Naive thymus-derived CD8-positive, alpha-beta T cell (primary cell): ENCODE data around the gene RTN1. TPM values are rescaled to one million over a fixed set of nuclear protein-coding genes. Genes with fewer than 3 reads are reported as not detected.

Source experiments
- ATAC-seq, 2 donors: fragments of 150-1000 bp; cut with Tn5 transposase in 1 of 2; sonication (Bioruptor Pico), chemical (Tn5 transposase) in 1 of 2; 1 replicate in 1 of 2; 2 replicates in 1 of 2; pipeline ENCODE4 v1.10.0; 2021; ENCODE audit warnings: mild to moderate bottlenecking in 2 of 2, moderate library complexity in 2 of 2
- POLR2A ChIA-PET: fragments of 350-600 bp; sonication (Branson Sonifier 250); formaldehyde crosslinking; loops from one replicate; lab custom pipeline; 2021; ENCODE audit warnings: antibody characterized with exemption; lab: Charles Lee
- DNase-seq, 10 donors: peaks; one replicate each; pipeline versions ENCODE4 v3.0.0 to v3.0.0-alpha.2; 2020 to 2022
- H3K27ac Mint-ChIP-seq, 10 donors: one replicate each; pipeline ENCODE4 v1.8.0; 2020 to 2022; ENCODE audit warnings: mild to moderate bottlenecking in 10 of 10, mixed read lengths in 10 of 10, moderate library complexity in 4 of 10, inconsistent platforms in 1 of 10
- H3K27me3 Mint-ChIP-seq, 5 donors: one replicate each; pipeline ENCODE4 v1.8.0; 2021 to 2022; ENCODE audit warnings: mixed read lengths in 5 of 5
- H3K36me3 Mint-ChIP-seq, 3 donors: one replicate each; pipeline ENCODE4 v1.8.0; 2020 to 2022; ENCODE audit warnings: mixed read lengths in 3 of 3, mild to moderate bottlenecking in 2 of 3, inconsistent platforms in 1 of 3
- H3K4me1 Mint-ChIP-seq, 4 donors: one replicate each; pipeline ENCODE4 v1.8.0; 2021 to 2022; ENCODE audit warnings: mixed read lengths in 4 of 4
- H3K4me3 Mint-ChIP-seq, 10 donors: one replicate each; pipeline ENCODE4 v1.8.0; 2020 to 2022; ENCODE audit warnings: mild to moderate bottlenecking in 10 of 10, mixed read lengths in 10 of 10, moderate library complexity in 6 of 10, inconsistent platforms in 1 of 10
- H3K9me3 Mint-ChIP-seq, 9 donors: one replicate each; pipeline ENCODE4 v1.8.0; 2020 to 2022; ENCODE audit warnings: mixed read lengths in 9 of 9, mild to moderate bottlenecking in 3 of 9, inconsistent platforms in 1 of 9, moderate library complexity in 1 of 9
- polyA plus RNA-seq, 3 donors: library from polyadenylated mRNA; unstranded; fragments of 300-500 nt; fragmentation: Illumina TruSeq; gene quantifications; one replicate each; pipeline ENCODE4 v1.2.3, GENCODE V29; 2021
- total RNA-seq, 8 experiments: library from RNA in 2 of 8; stranded (reverse) in 2 of 8; gene quantifications; one replicate each; pipeline ENCODE4 v1.2.3 and lab custom pipeline; 2021 to 2026

Gene RTN1
- total and polyA plus RNA-seq, 5 experiments from 2014 or later = 0.10 TPM; not detected in 4

DNA sequence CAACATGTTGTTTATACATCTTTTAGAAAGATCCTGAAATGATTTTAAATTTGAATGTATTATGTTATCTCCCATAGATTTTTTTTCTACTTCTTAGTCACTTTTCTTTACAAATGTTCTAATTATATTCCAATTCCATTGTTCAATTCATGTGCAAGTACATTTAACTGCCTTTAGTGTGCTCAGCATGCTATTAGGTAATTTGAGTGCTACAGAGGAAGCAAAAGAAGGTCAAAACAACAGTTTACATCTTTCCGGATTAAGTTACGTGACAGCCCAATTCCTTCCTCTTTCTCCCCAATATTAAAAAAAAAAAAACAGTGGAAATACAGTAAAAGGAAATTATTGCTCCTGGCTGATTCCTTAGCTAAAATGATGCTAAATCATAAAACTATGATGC, 98.3 kb downstream of the RTN1 start:
- no peak for ATAC-seq
- Mint-ChIP-seq H3K36me3 (no peaks in the 10 kb centered on the region), H3K4me1 (no peaks in the 10 kb centered on the region), H3K9me3 (no peaks in the 10 kb centered on the region), H3K27ac (no peak overlapping the region), H3K27me3 (peaks cover 0 to 9% (median 4%) of the 10 kb centered on the region in 5 donors), H3K4me3 (no peak overlapping the region)
- POLR2A ChIA-PET = no interaction called here
- DNase-seq = no peak

DNA sequence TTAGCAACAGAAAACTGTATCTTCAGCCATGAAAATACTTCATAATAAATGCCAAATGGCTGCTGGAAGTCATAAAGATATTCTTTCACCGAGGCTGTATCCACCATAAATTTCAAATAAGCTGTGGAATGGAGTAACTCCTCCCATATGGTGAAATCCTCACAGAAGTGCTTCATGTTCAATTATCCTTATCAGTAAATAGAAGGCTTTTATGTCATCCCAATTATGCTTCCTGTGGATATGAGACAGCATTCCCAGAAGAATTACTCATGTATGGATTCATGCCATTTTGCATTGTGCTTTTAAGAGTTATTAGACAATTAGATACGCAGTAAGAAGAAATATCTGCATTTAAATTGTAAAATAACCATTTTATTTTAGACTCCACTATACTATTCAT, 99.0 kb downstream of the RTN1 start:
- Mint-ChIP-seq H3K4me1 (no peaks in the 10 kb centered on the region), H3K27me3 (peaks cover 0 to 15% (median 4%) of the 10 kb centered on the region in 5 donors), H3K4me3 (no peak overlapping the region), H3K36me3 (no peaks in the 10 kb centered on the region), H3K9me3 (no peaks in the 10 kb centered on the region), H3K27ac (no peak overlapping the region)
- DNase-seq (no peak), ATAC-seq (no peak)
- POLR2A ChIA-PET = no interaction called here

DNA sequence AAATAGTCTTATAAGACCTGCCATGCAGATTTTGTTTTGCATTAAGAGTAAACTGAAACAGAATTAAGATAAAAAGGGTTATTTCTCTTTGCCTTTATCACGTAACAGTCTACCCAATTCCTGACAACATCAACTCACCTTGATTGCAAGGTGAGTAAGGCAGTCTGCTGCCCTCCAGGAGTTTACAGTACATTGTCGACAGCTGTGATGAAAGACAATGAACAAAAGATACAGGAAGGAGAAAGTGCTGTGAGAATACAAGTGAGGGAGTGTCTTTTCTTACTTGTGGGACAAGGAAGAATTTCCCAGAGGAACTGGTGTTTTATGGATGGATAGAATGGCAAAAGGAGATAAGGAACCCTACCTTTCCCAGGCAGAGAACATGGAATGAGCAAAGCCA, 101.0 kb downstream of the RTN1 start:
- Mint-ChIP-seq H3K27me3 (peaks cover 0 to 15% (median 3%) of the 10 kb centered on the region in 5 donors), H3K27ac (no peak overlapping the region), H3K4me1 (no peaks in the 10 kb centered on the region), H3K4me3 (no peak overlapping the region), H3K9me3 (no peaks in the 10 kb centered on the region), H3K36me3 (no peaks in the 10 kb centered on the region)
- no peak for ATAC-seq
- DNase-seq = no peak
- POLR2A ChIA-PET = no interaction called here

DNA sequence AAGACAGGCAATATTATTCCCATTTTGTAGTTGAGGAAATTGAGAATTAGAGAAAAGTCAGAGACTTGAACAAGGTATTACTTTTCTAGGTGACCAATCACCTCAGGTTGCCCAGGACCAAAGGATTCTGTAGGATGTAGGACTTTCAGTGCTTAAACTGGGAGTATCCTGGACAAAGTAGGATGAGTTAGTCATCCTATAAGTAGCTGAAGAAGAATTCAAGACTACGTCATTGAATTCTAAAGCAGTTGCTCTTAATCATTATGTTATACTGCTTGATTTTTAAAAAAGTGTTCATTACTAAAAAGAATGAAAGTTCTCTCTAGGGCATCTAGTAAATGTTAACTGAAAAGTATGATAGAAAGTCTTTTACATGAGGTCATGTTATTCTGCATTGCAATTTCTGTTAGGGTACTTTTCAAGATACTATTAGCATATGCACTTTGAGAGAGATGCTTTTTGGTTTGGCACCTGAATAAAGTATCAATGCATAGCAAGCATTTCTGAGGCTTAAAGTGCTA, 101.7 kb downstream of the RTN1 start:
- Mint-ChIP-seq H3K9me3 (no peaks in the 10 kb centered on the region), H3K36me3 (no peaks in the 10 kb centered on the region), H3K4me3 (no peak overlapping the region), H3K4me1 (no peaks in the 10 kb centered on the region), H3K27ac (no peak overlapping the region), H3K27me3 (peaks cover under 1 to 15% (median 5%) of the 10 kb centered on the region in 5 donors)
- no peak for ATAC-seq
- no peak for DNase-seq
- POLR2A ChIA-PET = no interaction called here

GRCh38 chr14:59761851-59762250, 108.7 kb downstream of the RTN1 start:
- Mint-ChIP-seq H3K27me3 (peaks cover 5 to 39% (median 10%) of the 10 kb centered on the region in 5 donors), H3K36me3 (no peaks in the 10 kb centered on the region), H3K4me1 (peaks cover 0 to 2% (median 0%) of the 10 kb centered on the region in 4 donors), H3K9me3 (peaks cover 0 to 3% (median 0%) of the 10 kb centered on the region in 9 donors), H3K4me3 (no peak overlapping the region), H3K27ac (no peak overlapping the region)
- ATAC-seq (no peak), DNase-seq (no peak)
- POLR2A ChIA-PET = no interaction called here

GRCh38 chr14:59755409-59756135, 115.0 kb downstream of the RTN1 start:
- ATAC-seq = no peak
- H3K9me3 Mint-ChIP-seq = peaks cover 0 to 3% (median 0%) of the 10 kb centered on the region in 9 donors
- POLR2A ChIA-PET = no interaction called here

DNA sequence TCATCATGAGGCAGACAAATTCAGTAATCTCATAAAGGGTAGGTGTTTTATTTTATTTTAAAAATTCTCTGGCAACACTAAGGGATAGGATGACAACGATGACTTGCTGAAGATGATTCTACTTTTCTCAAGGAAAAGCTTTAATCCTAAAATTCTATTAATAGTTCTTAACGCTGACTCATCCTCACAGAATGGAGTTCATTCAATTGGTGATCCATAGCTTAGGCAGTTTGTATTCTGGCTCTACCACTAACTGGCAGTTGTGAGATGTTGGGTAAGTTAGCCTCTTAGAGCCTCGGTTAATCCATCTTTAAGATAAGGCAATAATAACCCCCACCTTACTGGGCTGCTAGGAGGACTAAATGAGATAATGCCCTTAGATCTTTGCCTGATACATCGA, 116.3 kb downstream of the RTN1 start:
- no peaks in the 10 kb centered on the region for H3K36me3 Mint-ChIP-seq
- H3K9me3 Mint-ChIP-seq = peaks cover 0 to 3% (median 0%) of the 10 kb centered on the region in 9 donors
- DNase-seq (no peak), ATAC-seq (no peak)
- peaks cover 0 to 2% (median 0%) of the 10 kb centered on the region in 4 donors for H3K4me1 Mint-ChIP-seq
- peaks cover 4 to 23% (median 6%) of the 10 kb centered on the region in 5 donors for H3K27me3 Mint-ChIP-seq
- POLR2A ChIA-PET = no interaction called here
- no peak overlapping the region for H3K27ac Mint-ChIP-seq
- H3K4me3 Mint-ChIP-seq = no peak overlapping the region

More at GRCh38 chr14:59755409-59756135, 115.0 kb downstream of the RTN1 start:
- Mint-ChIP-seq H3K36me3 (no peaks in the 10 kb centered on the region), H3K27me3 (peaks cover 4 to 28% (median 6%) of the 10 kb centered on the region in 5 donors), H3K27ac (no peak overlapping the region), H3K4me1 (peaks cover 0 to 2% (median 0%) of the 10 kb centered on the region in 4 donors), H3K4me3 (no peak overlapping the region)
- no peak for DNase-seq

GRCh38 chr14:59753512-59753911, 117.1 kb downstream of the RTN1 start:
- Mint-ChIP-seq H3K4me3 (no peak overlapping the region), H3K27me3 (peaks cover 4 to 17% (median 6%) of the 10 kb centered on the region in 5 donors), H3K9me3 (peaks cover 0 to 3% (median 0%) of the 10 kb centered on the region in 9 donors), H3K36me3 (no peaks in the 10 kb centered on the region), H3K27ac (no peak overlapping the region), H3K4me1 (peaks cover 0 to 1% (median 0%) of the 10 kb centered on the region in 4 donors)
- POLR2A ChIA-PET = no interaction called here
- no peak for DNase-seq
- no peak for ATAC-seq

- H3K4me3 Mint-ChIP-seq = no peak overlapping the region
- POLR2A ChIA-PET = no interaction called here
- peaks cover 2 to 11% (median 3%) of the 10 kb centered on the region in 5 donors for H3K27me3 Mint-ChIP-seq
- no peak for DNase-seq
- ATAC-seq = no peak
- no peaks in the 10 kb centered on the region for H3K4me1 Mint-ChIP-seq
- H3K36me3 Mint-ChIP-seq = no peaks in the 10 kb centered on the region
- no peak overlapping the region for H3K27ac Mint-ChIP-seq
- H3K9me3 Mint-ChIP-seq = peaks cover 0 to 2% (median 0%) of the 10 kb centered on the region in 9 donors
These were observed 119.0 kb downstream of the RTN1 start for GRCh38 chr14:59751578-59751977.

DNA sequence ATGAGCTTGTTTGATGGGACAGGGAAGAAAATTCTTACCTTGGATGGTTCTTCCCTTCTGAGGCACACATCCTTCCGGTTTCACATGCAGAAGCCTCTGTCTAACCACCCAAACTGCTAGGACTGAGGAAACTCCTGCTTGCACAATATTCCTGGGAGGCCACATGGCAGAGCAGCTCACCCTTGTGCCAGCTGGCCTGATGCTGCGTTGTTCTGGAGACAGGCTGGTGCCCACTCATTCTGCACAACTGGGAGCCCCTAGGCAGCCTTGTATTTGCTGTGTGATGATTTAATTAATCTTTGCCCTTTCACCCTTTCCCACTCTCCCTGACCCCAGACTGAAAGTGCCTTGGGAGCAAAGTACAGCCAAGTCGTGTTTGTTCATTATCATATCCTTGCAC, 130.8 kb downstream of the RTN1 start:
- H3K4me1 Mint-ChIP-seq = peaks cover 0 to 2% (median 0%) of the 10 kb centered on the region in 4 donors
- POLR2A ChIA-PET = no interaction called here
- no peak overlapping the region for H3K27ac Mint-ChIP-seq
- ATAC-seq (no peak), DNase-seq (no peak)
- peaks cover 2 to 20% (median 6%) of the 10 kb centered on the region in 5 donors for H3K27me3 Mint-ChIP-seq
- H3K36me3 Mint-ChIP-seq = peaks cover 0 to 10% (median 0%) of the 10 kb centered on the region in 3 donors
- H3K9me3 Mint-ChIP-seq = peaks cover 0 to 33% (median 20%) of the 10 kb centered on the region in 9 donors
- H3K4me3 Mint-ChIP-seq = no peak overlapping the region

GRCh38 chr14:59728304-59728703, 142.3 kb downstream of the RTN1 start:
- H3K27me3 Mint-ChIP-seq = peaks cover 3 to 20% (median 6%) of the 10 kb centered on the region in 5 donors
- no peak for ATAC-seq
- H3K4me1 Mint-ChIP-seq = no peaks in the 10 kb centered on the region
- H3K36me3 Mint-ChIP-seq = no peaks in the 10 kb centered on the region
- DNase-seq = no peak
- no peak overlapping the region for H3K4me3 Mint-ChIP-seq
- no peak overlapping the region for H3K27ac Mint-ChIP-seq
- peaks cover 0 to 7% (median 0%) of the 10 kb centered on the region in 9 donors for H3K9me3 Mint-ChIP-seq
- POLR2A ChIA-PET = no interaction called here

GRCh38 chr14:59727073-59727661, 143.4 kb downstream of the RTN1 start:
- H3K9me3 Mint-ChIP-seq = peaks cover 0 to 6% (median 0%) of the 10 kb centered on the region in 9 donors
- H3K4me1 Mint-ChIP-seq = no peaks in the 10 kb centered on the region
- no peak overlapping the region for H3K27ac Mint-ChIP-seq
- POLR2A ChIA-PET = no interaction called here
- peaks cover 2 to 18% (median 7%) of the 10 kb centered on the region in 5 donors for H3K27me3 Mint-ChIP-seq
- ATAC-seq (no peak), DNase-seq (no peak)
- H3K4me3 Mint-ChIP-seq = no peak overlapping the region
- H3K36me3 Mint-ChIP-seq = no peaks in the 10 kb centered on the region

- Mint-ChIP-seq H3K9me3 (no peaks in the 10 kb centered on the region), H3K36me3 (no peaks in the 10 kb centered on the region), H3K27me3 (peaks cover 5 to 10% (median 7%) of the 10 kb centered on the region in 5 donors), H3K4me1 (no peaks in the 10 kb centered on the region), H3K27ac (no peak overlapping the region), H3K4me3 (no peak overlapping the region)
- no peak for ATAC-seq
- no peak for DNase-seq
- POLR2A ChIA-PET = no interaction called here
These were observed 159.5 kb downstream of the RTN1 start for GRCh38 chr14:59711080-59711479.
